NT2/D1 (cell line): ENCODE measurements around the gene OR52I2.

Experiments used
- SUZ12 ChIP-seq: IDR thresholded peaks from 2 replicates; pipeline ENCODE4 v1.6.1; 2011; ENCODE audit not compliant: insufficient read length, insufficient read depth; ENCODE audit errors: extremely low read depth
- YY1 ChIP-seq: IDR thresholded peaks from 2 replicates; pipeline ENCODE4 v1.6.1; 2011; ENCODE audit not compliant: insufficient read length, insufficient read depth
- ZNF274 ChIP-seq: IDR thresholded peaks from 2 replicates; pipeline ENCODE4 v1.6.1; 2011; ENCODE audit warnings: mild to moderate bottlenecking, low read depth, low read length

- TF ChIP-seq SUZ12 (no peak), YY1 (no peak), ZNF274 (no peak)
These were observed 7.5 kb downstream of the OR52I2 start for GRCh38 chr11:4589017-4589416.
